Smooth muscle cell of trachea (primary cell): ENCODE results near the gene TCTA. TPM values are rescaled to one million over a fixed set of nuclear protein-coding genes. Genes with fewer than 3 reads are reported as not detected.

Experiments used
- total RNA-seq: library from RNA; depleted of rRNA; stranded (reverse); fragments of >200 nt; gene quantifications from 2 replicates; pipeline ENCODE4 v1.2.1, GENCODE V29; 2014

TCTA gene, protein sequence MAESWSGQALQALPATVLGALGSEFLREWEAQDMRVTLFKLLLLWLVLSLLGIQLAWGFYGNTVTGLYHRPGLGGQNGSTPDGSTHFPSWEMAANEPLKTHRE
- total RNA-seq, result 26.6 and 26.8 TPM in 2 replicates

DNA sequence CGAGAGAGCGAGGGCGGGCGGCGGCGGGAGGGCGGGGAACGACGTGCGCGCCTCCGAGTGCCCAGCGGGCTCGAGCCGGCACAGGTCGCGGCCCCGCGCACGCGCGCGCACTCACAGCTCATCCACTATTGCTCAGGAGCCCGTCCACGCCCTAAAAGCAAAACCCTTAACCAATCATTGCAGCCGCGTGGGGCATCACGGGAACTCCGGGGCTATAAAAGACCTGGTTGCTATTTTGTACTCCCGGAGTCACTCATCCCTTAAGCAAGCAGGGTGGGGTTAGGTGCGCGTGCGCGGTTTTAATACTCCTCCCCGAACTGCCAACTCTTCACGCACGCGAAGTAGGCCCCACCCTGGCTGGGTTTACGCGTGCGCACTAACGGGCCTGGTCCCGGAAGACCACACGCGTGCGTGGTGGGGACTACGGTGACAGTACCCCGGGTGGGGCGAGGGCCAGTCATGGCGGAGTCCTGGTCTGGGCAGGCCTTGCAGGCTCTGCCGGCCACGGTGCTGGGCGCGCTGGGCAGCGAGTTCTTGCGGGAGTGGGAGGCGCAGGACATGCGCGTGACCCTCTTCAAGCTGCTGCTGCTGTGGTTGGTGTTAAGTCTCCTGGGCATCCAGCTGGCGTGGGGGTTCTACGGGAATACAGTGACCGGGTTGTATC, at the start of gene TCTA, which contains the start of gene RHOA:
TCTA (plus strand) TSS at position 456 of the 664 bp plus-strand sequence; CDS start at position 460, 4 bp downstream.
RHOA (minus strand) TSS at position 9 of the 664 bp plus-strand sequence. CDS start 36,387 bp downstream, outside the sequence.

DNA sequence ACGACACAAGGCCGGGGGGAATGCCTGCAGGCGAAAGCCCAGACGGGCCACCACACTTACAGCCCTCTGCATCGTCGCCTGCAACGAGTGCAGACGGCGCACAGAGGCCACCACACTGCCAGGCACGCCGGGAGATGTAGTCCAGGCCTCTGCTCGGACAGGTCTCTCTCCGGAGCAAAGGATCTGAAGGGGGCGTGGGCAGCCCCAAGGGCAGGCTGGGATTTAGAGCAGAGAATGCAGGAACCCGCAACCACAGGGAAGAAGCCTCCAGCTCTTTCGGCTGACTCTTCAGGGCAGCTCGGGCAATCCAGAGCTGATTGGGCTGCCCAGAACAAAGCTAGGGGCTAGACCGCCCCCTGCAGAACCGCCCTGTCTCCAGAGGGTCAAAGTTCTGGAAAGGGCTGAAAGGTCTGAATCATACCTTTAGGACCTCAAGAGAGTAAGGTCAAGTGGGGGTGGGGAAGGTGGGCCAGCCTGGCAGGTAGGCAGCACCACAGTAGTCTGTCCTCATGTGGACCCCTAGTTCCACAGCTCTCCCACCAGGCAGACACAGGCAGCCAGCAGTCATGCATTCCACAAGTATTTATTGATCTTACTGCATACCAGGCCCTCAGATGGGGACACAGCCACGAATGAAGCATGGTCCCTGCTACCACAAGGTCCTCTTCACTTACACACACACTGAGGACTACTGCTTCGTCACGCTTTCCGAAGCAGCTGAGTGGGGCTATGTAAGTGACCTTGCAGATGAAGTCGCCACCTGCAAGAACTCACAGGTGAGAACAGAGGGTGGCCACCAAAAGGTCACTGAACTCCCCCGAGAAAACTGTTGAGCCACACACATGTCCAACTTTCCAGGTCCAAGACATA, 10.4 kb downstream of the TCTA start, which contains the start of gene AMT:
AMT (minus strand) TSS at position 95 of the 870 bp plus-strand sequence; CDS start at position 72, 23 bp downstream.

Other genes starting within 250 kb of the TCTA start
- 21.8 and 31.1 TPM in 2 replicates for gene CCDC71, start 246.1 kb upstream of the TCTA start, total RNA-seq
- gene KLHDC8B, start 240.8 kb upstream of the TCTA start, total RNA-seq, result 43.6 and 58.7 TPM in 2 replicates
- 1.3 and 2.3 TPM in 2 replicates for gene C3orf62, start 135.2 kb upstream of the TCTA start, total RNA-seq
- 24.3 and 35.6 TPM in 2 replicates for gene USP4, start 72.4 kb upstream of the TCTA start, total RNA-seq
- gene GPX1, start 54.1 kb upstream of the TCTA start, total RNA-seq, result 250 and 395 TPM in 2 replicates
- 565 and 822 TPM in 2 replicates for gene RHOA, start 447 bp upstream of the TCTA start, total RNA-seq
- gene AMT, start 10.1 kb downstream of the TCTA start, total RNA-seq, result 1.2 and 3.2 TPM in 2 replicates
- 5.1 and 7.4 TPM in 2 replicates for gene NICN1, start 16.9 kb downstream of the TCTA start, total RNA-seq
- gene DAG1, start 57.8 kb downstream of the TCTA start, total RNA-seq, result 41.3 and 53.8 TPM in 2 replicates
- under 0.01 and 0.17 TPM in 2 replicates for gene BSN, start 142.1 kb downstream of the TCTA start, total RNA-seq